ENCODE data around the gene RACK1.
"Not testable (repeated sequence)": the region's sequence is repeated elsewhere in the genome, so short reads cannot be mapped to it uniquely, and the experiment has no call there.

DNA sequence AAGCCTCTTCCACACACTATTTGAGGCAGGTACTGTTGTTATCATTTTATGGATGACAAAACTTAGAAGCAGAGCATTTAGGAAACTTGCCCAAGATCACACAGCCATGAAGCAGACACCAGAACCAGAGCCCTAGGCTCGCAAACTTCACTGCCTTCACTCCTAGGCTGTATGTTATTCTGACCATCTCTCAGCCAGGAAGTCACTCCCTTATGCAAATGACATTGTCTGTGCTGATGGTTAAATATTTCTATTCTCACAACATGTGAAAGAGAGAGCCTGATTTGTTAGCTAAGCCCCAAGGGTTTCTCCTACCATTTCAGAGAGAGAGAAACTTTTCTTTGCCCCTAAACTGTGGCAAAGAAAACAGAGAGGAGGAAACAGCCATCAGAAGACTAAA is 43.6 kb upstream of the RACK1 start:
- not testable (repeated sequence) for TF ChIP-seq CTCF (IDR thresholded peaks at IDR 0.05; ENCODE audit: extremely low read depth in 1 of 2, insufficient read depth in 1 of 2, low read depth in 1 of 2, low read length in 2 of 2); JUN (IDR thresholded peaks at IDR 0.05; ENCODE audit: borderline replicate concordance, insufficient read depth, insufficient read length, low read depth); GATA2 (IDR thresholded peaks at IDR 0.05; ENCODE audit: insufficient read depth, insufficient read length, low read depth, low read length); POLR2A (IDR thresholded peaks at IDR 0.05; ENCODE audit: low read depth, low read length); FOS (IDR thresholded peaks at IDR 0.05; ENCODE audit: borderline replicate concordance, insufficient read depth, low read length); MAX (IDR thresholded peaks at IDR 0.05; ENCODE audit: insufficient read depth, insufficient read length); EZH2 (IDR thresholded peaks at IDR 0.05; ENCODE audit: borderline replicate concordance, low read depth, low read length, severe bottlenecking); MYC (IDR thresholded peaks at IDR 0.05; ENCODE audit: low read depth, low read length)

Data from endothelial cell of umbilical vein (primary cell).